ENCODE measurements around the gene C2CD4C.

C2CD4C gene

DNA sequence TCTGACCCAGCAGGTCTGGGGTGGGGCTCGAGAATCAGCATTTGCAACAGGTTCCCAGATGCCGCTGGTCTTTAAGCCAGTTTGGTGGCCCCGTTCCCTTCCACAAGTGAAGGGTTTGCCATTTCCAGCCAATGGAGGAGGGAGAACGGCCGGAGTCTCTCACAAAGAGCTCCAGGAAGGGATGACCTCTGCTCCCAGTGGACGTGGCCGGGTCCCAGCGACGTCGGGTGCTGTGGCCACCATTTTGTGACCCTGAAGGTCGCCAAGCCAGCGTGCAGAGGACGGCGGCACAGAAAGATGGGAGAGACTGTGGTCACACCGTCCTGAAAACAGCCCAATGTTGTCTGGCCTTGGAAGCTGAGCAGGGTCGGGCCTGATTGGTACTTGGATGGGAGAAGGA is 43.9 kb upstream of the C2CD4C start:
- no peak for TF ChIP-seq CTCF (IDR thresholded peaks at IDR 0.05)

DNA sequence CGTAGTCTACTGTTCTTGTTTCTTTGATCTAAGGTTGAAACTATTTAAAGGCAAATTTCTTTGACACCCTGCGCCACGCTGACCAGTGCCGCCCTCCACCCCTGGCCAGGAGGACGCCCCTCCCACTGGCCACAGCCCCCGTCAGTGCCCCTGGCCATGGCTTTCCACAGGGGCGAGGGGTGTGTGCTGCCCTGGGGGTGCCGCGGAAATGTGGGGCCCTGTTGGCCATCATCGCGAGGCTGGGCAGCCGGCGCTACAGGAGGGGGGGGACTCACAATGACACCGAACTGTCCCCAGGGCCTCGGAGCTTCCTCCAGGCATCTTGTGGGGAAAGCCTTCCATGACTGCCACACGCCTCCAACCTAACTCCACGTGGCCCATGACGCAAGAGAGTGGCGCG is 41.0 kb upstream of the C2CD4C start:
- TF ChIP-seq CTCF (IDR thresholded peaks at IDR 0.05), result no peak

DNA sequence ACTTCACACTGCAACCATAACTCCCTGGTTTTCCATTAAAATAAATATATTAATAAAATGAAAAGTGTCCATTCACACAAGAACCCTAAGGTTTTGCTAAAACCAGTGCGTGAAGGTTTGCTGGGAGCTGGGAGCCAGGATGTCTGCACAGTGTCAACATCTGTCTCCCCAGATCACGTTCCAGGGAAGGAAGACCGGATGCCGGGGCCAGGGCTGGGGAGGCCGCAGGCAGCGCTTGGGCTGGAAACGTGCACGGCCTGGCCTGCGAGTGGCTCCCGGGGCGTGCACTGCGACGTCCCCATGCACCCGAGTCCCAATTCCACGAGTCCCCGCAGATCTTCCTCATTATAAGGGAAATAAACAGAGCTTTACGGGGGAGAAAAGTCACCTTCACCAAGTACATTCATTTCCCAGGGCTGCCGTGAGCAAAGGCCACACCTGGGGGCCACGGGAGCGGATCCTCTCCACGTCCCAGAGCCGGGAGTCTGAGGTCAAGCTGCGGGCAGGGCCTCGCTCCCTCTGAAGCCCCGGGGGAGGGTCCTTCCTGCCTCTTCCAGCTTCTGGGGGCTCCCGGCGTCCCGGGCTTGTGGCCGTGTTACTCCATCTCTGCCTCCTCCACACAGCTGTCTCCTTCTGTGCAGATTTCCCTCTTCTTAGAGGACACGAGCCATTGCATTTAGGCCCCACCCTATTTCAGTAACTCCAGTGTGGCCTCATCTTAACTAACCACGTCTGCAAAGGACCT is 39.0 kb upstream of the C2CD4C start:
- no peak for TF ChIP-seq CTCF (IDR thresholded peaks at IDR 0.05)

DNA sequence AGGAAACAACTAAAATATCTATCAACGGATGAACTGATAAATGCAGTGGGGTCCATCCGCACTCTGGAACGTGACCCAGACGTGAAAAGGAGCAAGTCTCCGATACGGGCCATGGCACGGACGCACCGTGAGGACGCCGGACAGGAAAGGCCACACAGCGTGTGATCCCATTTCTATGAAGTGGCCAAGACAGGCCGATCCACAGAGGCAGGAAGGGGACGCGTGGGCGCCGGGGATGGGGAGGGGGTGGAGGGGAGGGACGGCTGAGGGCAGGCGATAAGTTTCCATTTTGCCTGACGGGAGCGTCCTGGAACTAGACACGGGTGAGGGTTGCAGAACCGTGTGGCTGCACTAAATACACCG is 38.1 kb upstream of the C2CD4C start:
- TF ChIP-seq CTCF (IDR thresholded peaks at IDR 0.05), result no peak

GRCh38 chr19:444677-445210 is 35.8 kb upstream of the C2CD4C start:
- no peak for TF ChIP-seq CTCF (IDR thresholded peaks at IDR 0.05)

DNA sequence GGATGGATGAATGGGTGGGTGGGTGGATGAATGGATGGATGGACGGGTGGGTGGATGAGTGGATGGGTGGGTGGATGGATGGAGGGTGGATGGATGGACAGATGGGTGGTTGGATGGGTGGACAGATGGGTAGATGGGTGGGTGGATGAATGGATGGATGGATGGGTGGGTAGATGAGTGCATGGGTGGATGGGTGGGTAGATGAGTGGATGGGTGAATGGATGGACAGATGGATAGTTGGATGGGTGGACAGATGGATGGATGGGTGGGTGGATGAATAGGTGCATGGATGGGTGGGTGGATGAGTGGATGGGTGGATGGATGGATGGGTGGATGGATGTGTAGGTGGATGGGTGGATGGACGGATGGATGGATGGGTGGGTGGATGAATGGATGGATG is 34.1 kb upstream of the C2CD4C start:
- TF ChIP-seq CTCF (IDR thresholded peaks at IDR 0.05), result no peak

GRCh38 chr19:442085-442484 is 33.1 kb upstream of the C2CD4C start:
- no peak for TF ChIP-seq CTCF (IDR thresholded peaks at IDR 0.05)
